ENCODE data around the gene CA10.

The CA10 gene

GRCh38 chr17:51682115-51682514 is 476.4 kb downstream of the CA10 start:
- DNase-seq (ENCODE audit: low spot score): no peak

GRCh38 chr17:51677875-51678274 is 480.6 kb downstream of the CA10 start:
- no peak for DNase-seq (ENCODE audit: low spot score)

- DNase-seq (ENCODE audit: low spot score): no peak
Observed at GRCh38 chr17:51676691-51677487, 481.6 kb downstream of the CA10 start.

- no peak for DNase-seq (ENCODE audit: low spot score)
Observed at GRCh38 chr17:51674579-51675255, 483.8 kb downstream of the CA10 start.

- no peak for DNase-seq (ENCODE audit: low spot score)
Observed at GRCh38 chr17:51673070-51673469, 485.4 kb downstream of the CA10 start.

GRCh38 chr17:51672065-51672464 is 486.4 kb downstream of the CA10 start:
- no peak for DNase-seq (ENCODE audit: low spot score)

- no peak for DNase-seq (ENCODE audit: low spot score)
Observed at GRCh38 chr17:51670899-51671298, 487.6 kb downstream of the CA10 start.

- DNase-seq (ENCODE audit: low spot score): no peak
Observed at GRCh38 chr17:51668963-51669246, 489.6 kb downstream of the CA10 start.

- DNase-seq (ENCODE audit: low spot score): no peak
Observed at GRCh38 chr17:51668155-51668962, 490.2 kb downstream of the CA10 start.

GRCh38 chr17:51667706-51668083 is 490.8 kb downstream of the CA10 start:
- DNase-seq (ENCODE audit: low spot score): no peak

- DNase-seq (ENCODE audit: low spot score): no peak
Observed at GRCh38 chr17:51666971-51667705, 491.4 kb downstream of the CA10 start.

- no peak for DNase-seq (ENCODE audit: low spot score)
Observed at GRCh38 chr17:51662204-51663056, 496.1 kb downstream of the CA10 start.

- no peak for DNase-seq (ENCODE audit: low spot score)
Observed at GRCh38 chr17:51661403-51661802, 497.1 kb downstream of the CA10 start.

GRCh38 chr17:51660266-51660665 is 498.2 kb downstream of the CA10 start:
- DNase-seq (ENCODE audit: low spot score): no peak

- no peak for DNase-seq (ENCODE audit: low spot score)
Observed at GRCh38 chr17:51657224-51657623, 501.3 kb downstream of the CA10 start.

GRCh38 chr17:51653878-51654277 is 504.6 kb downstream of the CA10 start:
- peak; percentile 5 for DNase-seq (ENCODE audit: low spot score)

- no peak for DNase-seq (ENCODE audit: low spot score)
Observed at GRCh38 chr17:51652529-51652928, 506.0 kb downstream of the CA10 start.

GRCh38 chr17:51651513-51652298 is 506.8 kb downstream of the CA10 start:
- DNase-seq (ENCODE audit: low spot score): no peak

GRCh38 chr17:51650772-51651171 is 507.7 kb downstream of the CA10 start:
- DNase-seq (ENCODE audit: low spot score): no peak

- no peak for DNase-seq (ENCODE audit: low spot score)
Observed at GRCh38 chr17:51650202-51650601, 508.3 kb downstream of the CA10 start.

- no peak for DNase-seq (ENCODE audit: low spot score)
Observed at GRCh38 chr17:51647826-51648225, 510.7 kb downstream of the CA10 start.

Measured in putamen (tissue), 1 donor.